Transverse colon (tissue), 4 donors: ENCODE data around the gene KRT8. TPM values are rescaled to one million over a fixed set of nuclear protein-coding genes. Genes with fewer than 3 reads are reported as not detected.

Experiments used
- DNase-seq: peaks from one replicate; pipeline ENCODE4 v3.0.0-alpha.2; 2019
- H3K27ac ChIP-seq, 4 donors: fragments of 200-600 bp; sonication (generic); 2 replicates each; pipeline ENCODE4 v1.5.1; 2016 to 2018; ENCODE audit warnings: inconsistent platforms in 4 of 4
- H3K27me3 ChIP-seq: fragments of 200-600 bp; sonication (generic); 2 replicates; pipeline ENCODE4 v1.5.1; 2017; ENCODE audit warnings: inconsistent platforms
- H3K36me3 ChIP-seq, 4 donors: fragments of 200-600 bp; sonication (generic); 2 replicates each; pipeline ENCODE4 v1.5.1; 2017 to 2019; ENCODE audit warnings: inconsistent platforms in 4 of 4
- H3K4me1 ChIP-seq, 4 donors: fragments of 200-600 bp; sonication (generic); 2 replicates each; pipeline ENCODE4 v1.5.1; 2017 to 2020; ENCODE audit warnings: inconsistent platforms in 4 of 4
- H3K4me3 ChIP-seq, 4 donors: fragments of 200-600 bp; sonication (generic); 1 replicate in 1 of 4; 2 replicates in 3 of 4; pipeline versions ENCODE4 v1.5.1 to v1.6.1; 2017 to 2019; ENCODE audit warnings: inconsistent platforms in 4 of 4
- H3K9me3 ChIP-seq, 2 donors: fragments of 200-600 bp; sonication (generic); 2 replicates each; pipeline ENCODE4 v1.5.1; 2017 to 2019; ENCODE audit warnings: inconsistent platforms in 2 of 2
- EP300 ChIP-seq: sonication (generic); formaldehyde crosslinking; IDR thresholded peaks from one replicate; pipeline ENCODE4 v1.6.1; 2017; ENCODE audit warnings: antibody characterized with exemption, low read depth
- POLR2A ChIP-seq: fragments of 450-650 bp; IDR thresholded peaks from one replicate; pipeline ENCODE4 v1.6.1; 2016; ENCODE audit warnings: antibody characterized with exemption, mild to moderate bottlenecking, moderate library complexity
- POLR2AphosphoS5 ChIP-seq, 3 donors: sonication (generic); formaldehyde crosslinking; IDR thresholded peaks; one replicate each; pipeline ENCODE4 v1.6.1; 2016; ENCODE audit warnings: antibody characterized with exemption in 3 of 3
- WGBS, 2 donors: methylation state at CpG; one replicate each; pipeline ENCODE4 v1.1.5; 2018; ENCODE audit warnings: low coverage in 1 of 2; 5-methylcytosine and 5-hydroxymethylcytosine counted together
- in situ Hi-C, 4 donors: fragments of 200-750 bp; cut with MboI; loops; one replicate each; pipeline versions ENCODE4 v1.15.0 to v1.15.1; 2017; ENCODE audit warnings: low sequenced_read_pairs in 3 of 4, low pct_ligation_motif_present in 1 of 4, low pct_unique_long_range_greater_than_20kb in 1 of 4
- intact Hi-C: fragments of 100-400 bp; cut with DNase I; formaldehyde crosslinking; loops from one replicate; pipeline ENCODE4 v1.15.1; 2023; ENCODE audit warnings: low total_unique reads
- total RNA-seq, 4 donors: library from RNA; depleted of rRNA; stranded (reverse); fragments of >200 nt; gene quantifications; one replicate each; pipeline ENCODE4 v1.1.0, GENCODE V29; 2016
- TF ChIP-seq, protein P1 (sequence below), 5 experiments: fragments of 200-600 bp in 3 of 5; fragments of 450-650 bp in 2 of 5; sonication (generic) in 3 of 5; IDR thresholded peaks; 1 replicate in 2 of 5; 2 replicates in 3 of 5; pipeline ENCODE4 v1.5.1; 2016 to 2017; ENCODE audit warnings: antibody characterized with exemption in 5 of 5, inconsistent platforms in 3 of 5, mild to moderate bottlenecking in 2 of 5, moderate library complexity in 1 of 5

Gene KRT8
- total RNA-seq, 4 donors from 2014 or later: 1,016 to 3,505 (median 2,245) TPM

DNA sequence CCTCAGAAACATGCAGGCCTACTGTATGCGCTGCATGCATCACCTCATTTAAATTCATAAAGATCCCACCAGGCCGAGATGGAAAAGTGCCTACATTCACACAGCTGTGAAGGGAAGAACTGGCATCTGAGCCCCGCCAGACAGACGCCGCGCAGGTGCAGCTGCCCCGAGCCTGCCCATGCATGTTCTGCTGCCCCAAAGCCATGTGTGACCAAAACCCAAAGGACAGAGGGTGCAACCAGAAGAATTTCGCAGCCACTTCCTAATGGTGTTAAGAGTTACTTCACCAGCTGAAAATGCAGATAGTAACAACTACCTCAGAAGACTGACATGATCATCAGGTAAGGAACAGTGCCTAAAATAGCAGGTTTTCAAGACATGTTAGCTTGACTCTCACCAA, 13.5 kb upstream of the KRT8 start:
- 89% methylated on average over 8 of the region's 8 CpGs; no CpG with 5 or more reads in 1 of the 2 donors for WGBS, 2 donors
- Histone ChIP-seq H3K9me3 (no peaks in the 10 kb centered on the region), H3K36me3 (no peaks in the 10 kb centered on the region), H3K27ac (no peak overlapping the region), H3K27me3 (no peaks in the 10 kb centered on the region), H3K4me3 (no peak overlapping the region), H3K4me1 (peaks cover 17 to 48% (median 32%) of the 10 kb centered on the region in 4 donors)
- no peak for DNase-seq
- intact Hi-C loops: no loop called here
- in situ Hi-C loops: no loop called here
- TF ChIP-seq, protein P1, sequence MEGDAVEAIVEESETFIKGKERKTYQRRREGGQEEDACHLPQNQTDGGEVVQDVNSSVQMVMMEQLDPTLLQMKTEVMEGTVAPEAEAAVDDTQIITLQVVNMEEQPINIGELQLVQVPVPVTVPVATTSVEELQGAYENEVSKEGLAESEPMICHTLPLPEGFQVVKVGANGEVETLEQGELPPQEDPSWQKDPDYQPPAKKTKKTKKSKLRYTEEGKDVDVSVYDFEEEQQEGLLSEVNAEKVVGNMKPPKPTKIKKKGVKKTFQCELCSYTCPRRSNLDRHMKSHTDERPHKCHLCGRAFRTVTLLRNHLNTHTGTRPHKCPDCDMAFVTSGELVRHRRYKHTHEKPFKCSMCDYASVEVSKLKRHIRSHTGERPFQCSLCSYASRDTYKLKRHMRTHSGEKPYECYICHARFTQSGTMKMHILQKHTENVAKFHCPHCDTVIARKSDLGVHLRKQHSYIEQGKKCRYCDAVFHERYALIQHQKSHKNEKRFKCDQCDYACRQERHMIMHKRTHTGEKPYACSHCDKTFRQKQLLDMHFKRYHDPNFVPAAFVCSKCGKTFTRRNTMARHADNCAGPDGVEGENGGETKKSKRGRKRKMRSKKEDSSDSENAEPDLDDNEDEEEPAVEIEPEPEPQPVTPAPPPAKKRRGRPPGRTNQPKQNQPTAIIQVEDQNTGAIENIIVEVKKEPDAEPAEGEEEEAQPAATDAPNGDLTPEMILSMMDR (IDR thresholded peaks at IDR 0.05): no peak
- no peak for TF ChIP-seq POLR2AphosphoS5 (IDR thresholded peaks at IDR 0.05)
- TF ChIP-seq EP300: no peak
- TF ChIP-seq POLR2A: no peak

DNA sequence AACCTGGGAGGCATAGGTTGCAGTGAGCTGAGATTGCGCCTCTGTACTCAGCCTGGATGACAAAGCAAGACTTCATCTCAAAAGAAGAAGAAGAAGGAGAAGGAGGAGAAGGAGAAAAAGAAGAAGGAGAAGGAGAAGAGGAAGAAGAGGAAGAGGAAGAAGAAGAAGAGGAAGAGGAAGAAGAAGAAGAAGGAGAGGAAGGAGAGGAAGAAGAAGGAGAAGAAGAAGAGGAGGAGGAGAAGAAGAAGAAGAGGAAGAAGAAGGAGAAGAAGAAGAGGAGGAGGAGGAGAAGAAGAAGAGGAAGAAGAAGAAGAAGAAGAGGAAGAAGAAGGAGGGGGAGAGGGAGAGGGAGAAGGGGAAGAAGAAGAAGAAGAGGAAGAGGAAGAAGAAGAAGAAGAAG, 12.9 kb upstream of the KRT8 start:
- 97% methylated on average over 1 of the region's 1 CpG; no CpG with 5 or more reads in 1 of the 2 donors for WGBS, 2 donors
- in situ Hi-C loops: no loop called here
- peaks cover 17 to 43% (median 31%) of the 10 kb centered on the region in 4 donors for H3K4me1 ChIP-seq

DNA sequence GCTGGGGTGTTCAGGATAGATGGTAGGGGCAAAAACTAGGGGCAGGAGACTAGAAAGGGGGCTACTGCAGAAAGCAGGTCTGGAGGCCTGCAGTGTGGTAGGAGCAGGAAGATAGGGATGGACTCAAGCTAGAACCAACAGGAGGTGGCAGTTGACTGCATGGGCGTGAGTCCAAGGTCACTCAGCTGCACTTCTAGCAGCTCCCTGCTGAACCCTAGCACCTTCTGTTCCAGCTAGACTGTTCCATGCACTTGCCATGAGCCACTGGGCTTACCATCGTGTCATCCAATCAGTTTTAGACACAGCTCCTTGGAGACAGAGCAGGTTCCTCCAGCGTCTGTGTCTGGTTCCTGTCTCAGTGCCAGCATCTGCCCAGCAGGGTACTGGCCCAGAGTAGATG, 11.3 kb upstream of the KRT8 start:
- in situ Hi-C loops (no loop called here), intact Hi-C loops (no loop called here)
- Histone ChIP-seq H3K27ac (peak overlapping the region; percentile 14 to 89 (median 88)), H3K9me3 (no peaks in the 10 kb centered on the region), H3K36me3 (no peaks in the 10 kb centered on the region), H3K4me1 (peaks cover 22 to 45% (median 31%) of the 10 kb centered on the region in 4 donors), H3K4me3 (no peak overlapping the region), H3K27me3 (no peaks in the 10 kb centered on the region)
- 74% methylated on average over 3 of the region's 3 CpGs; no CpG with 5 or more reads in 1 of the 2 donors for WGBS, 2 donors
- DNase-seq: no peak
- no peak for TF ChIP-seq EP300
- no peak for TF ChIP-seq POLR2A
- TF ChIP-seq POLR2AphosphoS5 (IDR thresholded peaks at IDR 0.05): no peak
- TF ChIP-seq, protein P1 (IDR thresholded peaks at IDR 0.05): no peak

More for the DNA sequence above, 12.9 kb upstream of the KRT8 start:
- H3K9me3 ChIP-seq: no peaks in the 10 kb centered on the region
- no peaks in the 10 kb centered on the region for H3K36me3 ChIP-seq
- H3K4me3 ChIP-seq: no peak overlapping the region
- no peak for DNase-seq
- TF ChIP-seq POLR2AphosphoS5 (IDR thresholded peaks at IDR 0.05): no peak
- TF ChIP-seq POLR2A: no peak
- no peak for TF ChIP-seq EP300
- TF ChIP-seq, protein P1 (IDR thresholded peaks at IDR 0.05): no peak
- intact Hi-C loops: no loop called here
- H3K27ac ChIP-seq: no peak overlapping the region
- no peaks in the 10 kb centered on the region for H3K27me3 ChIP-seq

DNA sequence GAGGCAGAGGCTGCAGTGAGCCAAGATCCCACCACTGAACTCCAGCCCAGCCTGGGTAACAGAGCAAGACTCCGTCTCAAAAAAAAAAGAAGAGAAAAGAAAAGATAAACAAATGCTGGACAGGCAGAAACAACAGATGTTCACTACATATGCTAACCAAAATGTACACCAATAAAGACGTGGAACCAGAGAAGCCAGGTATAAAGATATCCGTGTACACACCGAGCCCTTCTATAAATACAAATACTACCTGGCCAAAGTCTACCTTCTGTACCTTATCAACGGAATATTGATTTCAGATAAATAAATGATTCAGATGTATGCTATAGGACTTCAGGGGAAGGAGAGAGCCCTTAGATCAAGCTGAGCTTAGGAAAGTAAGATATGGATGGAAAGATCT, 10.8 kb upstream of the KRT8 start:
- no peaks in the 10 kb centered on the region for H3K36me3 ChIP-seq
- H3K4me1 ChIP-seq: peaks cover 22 to 48% (median 30%) of the 10 kb centered on the region in 4 donors
- intact Hi-C loops (no loop called here), in situ Hi-C loops (no loop called here)
- no peaks in the 10 kb centered on the region for H3K9me3 ChIP-seq
- H3K27me3 ChIP-seq: no peaks in the 10 kb centered on the region
- no peak overlapping the region for H3K4me3 ChIP-seq
- TF ChIP-seq POLR2AphosphoS5 (IDR thresholded peaks at IDR 0.05): peak in 2 of 3 donors; percentile 32 to 57
- TF ChIP-seq EP300: no peak
- WGBS, 2 donors: 14 to 46% methylated on average over 5 of the region's 5 CpGs
- H3K27ac ChIP-seq: peak overlapping the region; percentile 21 to 89 (median 88)
- no peak for DNase-seq
